ENCODE data around the gene VPS8.
"Not testable (repeated sequence)": the region's sequence is repeated elsewhere in the genome, so short reads cannot be mapped to it uniquely, and the experiment has no call there.

VPS8 gene

GRCh38 chr3:184873141-184873540 is 61.2 kb downstream of the VPS8 start:
- no peak for DNase-seq

GRCh38 chr3:184874709-184875644 is 63.0 kb downstream of the VPS8 start:
- peak; percentile 24 for DNase-seq

GRCh38 chr3:184880276-184881019 is 68.5 kb downstream of the VPS8 start:
- DNase-seq = no peak

- DNase-seq = no peak
Measured at GRCh38 chr3:184884359-184885017, 72.5 kb downstream of the VPS8 start.

GRCh38 chr3:184885112-184885511 is 73.1 kb downstream of the VPS8 start:
- DNase-seq = no peak

- no peak for DNase-seq
Measured at GRCh38 chr3:184887574-184887973, 75.6 kb downstream of the VPS8 start.

GRCh38 chr3:184889312-184889904 is 77.4 kb downstream of the VPS8 start:
- DNase-seq = no peak

- DNase-seq = no peak
Measured at GRCh38 chr3:184894051-184894450, 82.1 kb downstream of the VPS8 start.

GRCh38 chr3:184895350-184895749 is 83.4 kb downstream of the VPS8 start:
- DNase-seq = no peak

- no peak for DNase-seq
Measured at GRCh38 chr3:184896336-184896735, 84.4 kb downstream of the VPS8 start.

GRCh38 chr3:184899953-184900595 is 88.1 kb downstream of the VPS8 start:
- DNase-seq = no peak

GRCh38 chr3:184907031-184907430 is 95.1 kb downstream of the VPS8 start:
- not testable (repeated sequence) for DNase-seq

GRCh38 chr3:184907681-184908649 is 96.0 kb downstream of the VPS8 start:
- DNase-seq = no peak

- no peak for DNase-seq
Measured at GRCh38 chr3:184908859-184909258, 96.9 kb downstream of the VPS8 start.

- DNase-seq = no peak
Measured at GRCh38 chr3:184910664-184911063, 98.7 kb downstream of the VPS8 start.

GRCh38 chr3:184911570-184911969 is 99.6 kb downstream of the VPS8 start:
- no peak for DNase-seq

GRCh38 chr3:184912163-184912562 is 100.2 kb downstream of the VPS8 start:
- no peak for DNase-seq

GRCh38 chr3:184914628-184915027 is 102.7 kb downstream of the VPS8 start:
- DNase-seq = no peak

- no peak for DNase-seq
Measured at GRCh38 chr3:184918750-184919149, 106.8 kb downstream of the VPS8 start.

- no peak for DNase-seq
Measured at GRCh38 chr3:184919651-184920050, 107.7 kb downstream of the VPS8 start.

GRCh38 chr3:184924547-184924946 is 112.6 kb downstream of the VPS8 start:
- DNase-seq = no peak
